ENCODE data around the gene CARM1.

GRCh38 chr19:10887616-10888367 is 16.4 kb downstream of the CARM1 start:
- TF ChIP-seq EZH2 (IDR thresholded peaks at IDR 0.05; ENCODE audit: borderline replicate concordance, low read depth, low read length, severe bottlenecking) (no peak), MAX (IDR thresholded peaks at IDR 0.05; ENCODE audit: insufficient read depth, insufficient read length) (no peak), CTCF (IDR thresholded peaks at IDR 0.05; ENCODE audit: extremely low read depth in 1 of 2, insufficient read depth in 1 of 2, low read depth in 1 of 2, low read length in 2 of 2) (no peak), POLR2A (IDR thresholded peaks at IDR 0.05; ENCODE audit: low read depth, low read length) (no peak), JUN (IDR thresholded peaks at IDR 0.05; ENCODE audit: borderline replicate concordance, insufficient read depth, insufficient read length, low read depth) (no peak), GATA2 (IDR thresholded peaks at IDR 0.05; ENCODE audit: insufficient read depth, insufficient read length, low read depth, low read length) (no peak), POLR2AphosphoS5 (IDR thresholded peaks at IDR 0.05; ENCODE audit: insufficient read depth, low read depth, low read length) (no peak), FOS (IDR thresholded peaks at IDR 0.05; ENCODE audit: borderline replicate concordance, insufficient read depth, low read length) (no peak)
